Sciatic nerve (tissue), 2 donors: ENCODE measurements around the gene RAVER2. TPM values are rescaled to one million over a fixed set of nuclear protein-coding genes. Genes with fewer than 3 reads are reported as not detected.

ENCODE experiments used
- ATAC-seq: fragments of 200-7000 bp; cut with Tn5 transposase; one replicate; pipeline ENCODE4 v1.9.1; 2020; ENCODE audit warnings: mild to moderate bottlenecking, moderate library complexity
- DNase-seq: peaks from one replicate; pipeline ENCODE4 v3.0.0-alpha.2; 2020; ENCODE audit warnings: low spot score
- intact Hi-C: fragments of 100-400 bp; cut with DNase I; formaldehyde crosslinking; loops from one replicate; pipeline ENCODE4 v1.14.2; 2022
- total RNA-seq: library from RNA; stranded (reverse); fragmentation: NEBNext Ultra II Directional; extraction: Animal tissue kit (Norgen Biotek cat#: 25700); gene quantifications from one replicate; pipeline ENCODE4 v1.2.1, GENCODE V29; 2021
- donor health status: DM: no; HTN: no; CAD: no.
- donor health status: DM: no; HTN: no; CAD: no.

Gene RAVER2
- total RNA-seq, 1 donor from 2014 or later = 6.5 TPM

DNA sequence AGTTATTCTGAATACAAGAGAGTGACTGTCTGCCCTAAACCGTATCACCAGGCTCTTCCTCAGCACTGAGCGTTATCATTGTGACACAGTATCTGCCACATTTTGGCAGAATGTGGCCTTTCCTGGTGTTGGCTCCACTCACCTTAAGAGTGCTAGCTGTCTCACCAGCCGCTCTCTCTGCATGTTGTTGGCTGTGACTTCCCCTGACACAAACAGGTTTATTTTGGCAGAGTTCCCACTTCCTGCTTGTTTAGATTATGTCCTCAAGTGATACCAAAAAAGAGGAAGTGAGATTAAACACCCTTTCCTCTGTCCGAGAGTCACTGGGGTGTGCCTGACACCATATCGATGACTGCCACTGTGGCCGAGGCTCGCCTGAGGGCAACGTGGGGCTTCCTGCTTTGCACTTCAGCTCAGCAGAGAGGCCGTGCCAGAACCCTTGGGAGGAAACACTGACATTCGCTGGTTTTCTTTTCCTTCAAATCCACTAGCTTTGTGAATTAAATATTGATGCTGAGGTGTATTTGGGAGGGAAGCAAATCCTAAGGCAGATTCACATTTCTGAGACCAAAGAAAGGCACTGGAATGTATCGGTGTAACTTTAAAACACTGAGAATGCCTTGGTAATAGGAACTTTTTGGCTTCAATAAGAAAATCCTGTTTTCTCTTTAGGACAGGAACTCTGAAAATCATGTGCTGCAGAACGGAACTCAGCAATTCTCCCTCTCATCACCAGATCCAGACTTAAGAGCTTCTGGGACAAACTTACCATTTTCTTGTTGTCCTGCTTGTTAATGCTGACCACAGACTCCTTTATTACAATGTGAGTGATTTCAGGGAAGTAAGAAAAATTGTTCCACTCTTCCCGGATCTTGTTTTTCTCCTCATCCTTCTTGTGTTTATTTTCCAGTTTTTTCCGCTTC lies 119.4 kb downstream of the RAVER2 start:
- DNase-seq = no peak
- peak; percentile 77 for ATAC-seq
- intact Hi-C loops = no loop called here

DNA sequence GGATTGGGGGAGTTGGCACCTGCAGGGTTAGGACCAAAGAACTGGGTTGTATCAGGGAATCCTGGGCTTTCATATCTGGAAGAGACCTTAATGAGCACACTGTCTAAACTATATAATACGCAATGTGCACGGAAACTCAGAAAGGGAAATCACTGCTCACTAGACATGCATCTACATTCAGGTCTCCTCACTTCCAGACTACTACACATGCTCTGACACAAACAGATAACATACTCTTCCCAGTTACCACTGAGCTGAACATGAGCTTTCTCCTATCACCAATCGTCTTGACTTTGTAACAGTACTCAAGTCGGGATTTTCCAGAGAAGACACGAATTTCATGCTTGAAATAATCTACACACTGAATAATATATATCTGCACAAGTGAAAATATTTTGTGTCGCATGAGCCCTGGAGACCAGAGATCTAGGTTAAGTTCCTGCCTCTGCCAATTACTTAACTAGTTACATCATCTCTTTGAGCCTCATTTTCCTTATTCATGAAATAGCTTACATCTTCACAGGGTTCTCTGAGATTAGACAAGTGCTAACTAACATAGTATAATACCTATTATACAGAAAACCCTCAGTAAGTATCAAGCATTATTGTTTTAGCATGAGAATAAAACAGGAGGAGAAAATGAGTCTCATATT lies 120.4 kb downstream of the RAVER2 start:
- intact Hi-C loops = no loop called here
- DNase-seq (no peak), ATAC-seq (no peak)

DNA sequence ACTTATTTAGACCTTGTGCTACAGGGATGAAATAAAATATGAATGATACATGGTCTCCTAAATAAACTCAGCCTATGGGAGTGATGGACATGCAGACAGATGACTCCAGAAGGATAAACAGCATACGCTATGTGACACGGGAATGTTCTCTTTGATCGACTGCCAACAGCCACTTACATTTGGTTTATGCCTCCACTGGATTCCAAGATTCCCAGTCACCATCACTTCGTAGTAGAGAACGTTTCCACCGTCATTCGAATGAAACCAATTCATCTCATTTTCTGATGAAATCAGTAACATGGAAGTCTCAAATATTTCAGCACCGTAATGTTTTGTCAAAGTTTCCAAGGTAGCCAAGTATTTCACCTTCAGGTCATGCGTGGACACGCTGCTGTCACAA lies 121.8 kb downstream of the RAVER2 start:
- intact Hi-C loops = no loop called here
- DNase-seq (no peak), ATAC-seq (no peak)

DNA sequence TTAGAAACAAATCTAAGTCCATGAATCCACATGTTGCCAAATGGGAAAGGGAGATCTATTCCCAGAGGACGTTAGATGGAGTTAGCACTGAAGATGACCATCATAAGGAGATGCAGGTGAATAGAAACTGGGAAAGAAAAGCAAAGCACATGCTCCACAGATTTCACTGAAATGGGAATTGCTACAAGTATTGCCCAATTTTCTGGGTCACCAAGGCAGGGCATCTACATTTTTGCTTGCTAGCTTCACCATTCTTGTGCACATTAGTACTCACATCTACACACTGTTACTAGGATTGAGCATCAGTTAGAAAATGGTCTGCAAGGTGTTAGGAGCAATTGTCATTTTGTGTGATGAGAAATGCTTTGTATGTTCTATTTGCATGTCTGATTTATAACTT lies 122.4 kb downstream of the RAVER2 start:
- intact Hi-C loops = no loop called here
- DNase-seq (no peak), ATAC-seq (no peak)

DNA sequence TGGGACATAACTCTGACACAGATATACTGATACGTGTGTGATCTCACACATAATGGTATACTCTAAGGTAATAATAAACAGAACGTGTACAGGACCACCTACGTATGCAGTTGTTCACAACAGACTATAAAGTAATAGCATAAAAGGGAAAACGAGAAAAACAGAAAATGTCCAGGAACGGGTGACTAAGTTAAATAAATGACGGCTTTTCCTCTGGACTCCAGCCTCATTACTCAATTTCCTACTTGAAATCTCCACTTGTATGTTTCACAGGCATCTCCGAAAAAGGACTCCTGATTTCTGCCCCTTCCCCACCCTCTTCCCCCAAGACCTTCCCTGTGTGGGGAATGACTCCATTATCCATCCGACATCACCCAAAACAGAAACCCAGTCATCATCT lies 126.4 kb downstream of the RAVER2 start:
- no peak for DNase-seq
- no peak for ATAC-seq
- intact Hi-C loops = no loop called here

DNA sequence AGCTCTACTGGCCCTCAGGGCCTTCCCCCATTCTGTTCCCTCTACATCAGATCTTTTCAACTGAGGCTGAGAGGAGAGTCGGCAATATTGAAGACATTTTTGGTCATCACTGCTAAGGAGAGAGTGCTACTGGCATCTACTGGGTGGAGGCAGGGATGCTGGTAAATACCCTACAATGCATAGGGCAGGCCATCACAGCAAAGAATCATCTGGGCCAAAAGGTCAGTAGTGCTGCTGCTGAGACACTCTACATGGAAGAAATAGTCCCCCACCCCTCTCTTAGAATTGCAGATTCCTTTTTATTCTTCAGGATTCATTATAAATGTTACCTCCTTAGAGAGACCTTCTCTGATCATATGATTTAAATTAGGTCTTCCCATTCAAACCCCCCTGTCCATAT lies 127.2 kb downstream of the RAVER2 start:
- no peak for ATAC-seq
- intact Hi-C loops = no loop called here
- DNase-seq = no peak

DNA sequence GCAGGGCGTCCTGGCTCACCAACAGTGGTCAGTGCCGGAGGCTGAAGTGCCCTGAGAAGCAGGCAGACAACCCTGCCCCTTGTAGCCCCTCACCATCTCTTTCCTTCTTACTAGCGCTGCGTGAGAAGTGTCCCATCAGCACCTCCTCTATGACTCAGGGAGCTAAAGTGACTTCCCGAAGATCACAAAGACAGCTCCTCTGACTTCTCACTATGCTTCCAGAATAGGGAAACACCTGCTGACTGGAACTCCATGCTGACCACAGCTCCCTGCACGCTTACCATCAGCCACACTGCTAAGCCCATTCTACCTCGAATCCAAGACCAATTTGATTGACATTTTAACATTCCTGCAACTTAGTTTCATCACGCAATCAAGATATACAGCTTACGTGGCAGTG lies 128.7 kb downstream of the RAVER2 start:
- no peak for ATAC-seq
- intact Hi-C loops = no loop called here
- no peak for DNase-seq

DNA sequence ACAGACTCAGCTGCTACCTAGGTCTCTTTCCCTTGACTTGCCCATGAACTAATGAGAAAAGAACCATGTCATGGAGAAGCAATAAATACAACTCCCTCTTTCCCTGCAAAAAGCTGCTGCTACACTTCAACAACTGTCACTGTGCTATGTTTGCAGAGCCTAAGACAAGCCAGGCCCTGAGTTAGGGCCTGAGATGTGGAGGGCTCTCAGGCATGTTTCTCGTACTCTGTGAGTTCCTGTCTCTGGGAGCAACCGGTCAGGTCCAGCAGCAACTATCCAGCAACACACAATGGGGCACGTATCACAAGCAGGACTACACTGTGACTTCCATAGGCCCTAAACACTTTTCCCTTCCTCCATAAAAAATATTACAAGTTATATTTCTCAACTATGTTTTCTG lies 129.8 kb downstream of the RAVER2 start:
- no peak for ATAC-seq
- intact Hi-C loops = no loop called here

DNA sequence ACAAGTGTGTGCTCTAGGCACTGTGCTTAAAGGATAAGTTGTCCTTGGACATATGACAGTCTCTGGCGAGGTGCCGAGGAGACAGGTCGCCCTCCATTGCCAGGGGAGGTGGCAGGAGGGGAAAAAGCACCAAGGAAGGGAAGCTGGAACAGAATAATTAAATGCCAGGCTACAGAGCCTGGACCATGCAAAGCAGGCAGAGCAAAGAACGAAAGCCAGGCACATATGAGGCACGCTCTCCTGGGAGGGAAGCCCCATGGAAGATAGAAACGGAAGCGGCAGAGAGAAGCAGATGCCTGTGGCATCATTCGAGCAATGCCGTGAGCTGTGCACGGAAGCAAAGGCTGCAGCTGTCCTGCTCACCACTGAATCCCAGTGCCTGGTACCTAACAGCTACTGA lies 130.2 kb downstream of the RAVER2 start:
- ATAC-seq = no peak
- intact Hi-C loops = no loop called here

More for the DNA sequence above, 129.8 kb downstream of the RAVER2 start:
- DNase-seq = no peak

DNA sequence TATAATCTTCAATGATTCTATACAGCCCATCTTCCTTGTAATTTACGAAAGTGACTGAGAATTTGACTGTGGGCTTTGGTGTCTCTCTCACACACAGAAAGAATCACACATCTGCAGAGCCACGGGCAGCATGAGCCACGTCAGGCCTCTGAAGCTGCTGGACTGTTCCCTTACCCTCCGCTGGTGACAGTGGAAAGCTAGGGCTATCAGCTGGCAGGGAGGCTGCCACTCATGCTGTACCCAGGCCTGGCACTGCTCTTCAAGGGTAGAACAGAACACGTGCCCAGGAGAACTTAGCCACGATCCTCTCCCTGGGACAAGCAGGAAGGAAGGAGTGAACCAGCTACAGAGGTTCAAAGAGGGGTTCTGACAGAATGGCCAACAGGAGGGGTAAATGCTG lies 130.7 kb downstream of the RAVER2 start:
- intact Hi-C loops = no loop called here
- ATAC-seq = no peak

More for the DNA sequence above, 130.2 kb downstream of the RAVER2 start:
- no peak for DNase-seq

DNA sequence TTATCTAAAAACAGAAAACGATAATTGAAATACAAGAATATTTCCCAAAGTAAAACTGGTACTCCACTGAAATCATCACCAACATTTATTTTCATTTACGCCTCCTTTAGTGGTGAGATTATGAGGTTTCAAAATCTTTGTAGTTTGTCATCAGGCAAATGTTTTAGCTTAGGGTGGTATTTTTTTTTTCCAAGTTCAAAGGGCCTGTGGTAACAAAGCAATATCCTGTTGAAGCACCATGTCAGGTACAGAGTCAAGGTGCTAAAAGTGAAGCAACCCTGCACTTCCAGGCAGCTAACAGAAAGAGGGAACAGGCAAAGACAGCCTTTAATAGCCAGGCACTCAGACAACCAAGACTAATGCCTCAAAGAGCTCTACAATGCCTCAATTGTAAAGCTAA lies 132.3 kb downstream of the RAVER2 start:
- no peak for DNase-seq
- ATAC-seq = no peak
- intact Hi-C loops = no loop called here

More for the DNA sequence above, 130.7 kb downstream of the RAVER2 start:
- no peak for DNase-seq

DNA sequence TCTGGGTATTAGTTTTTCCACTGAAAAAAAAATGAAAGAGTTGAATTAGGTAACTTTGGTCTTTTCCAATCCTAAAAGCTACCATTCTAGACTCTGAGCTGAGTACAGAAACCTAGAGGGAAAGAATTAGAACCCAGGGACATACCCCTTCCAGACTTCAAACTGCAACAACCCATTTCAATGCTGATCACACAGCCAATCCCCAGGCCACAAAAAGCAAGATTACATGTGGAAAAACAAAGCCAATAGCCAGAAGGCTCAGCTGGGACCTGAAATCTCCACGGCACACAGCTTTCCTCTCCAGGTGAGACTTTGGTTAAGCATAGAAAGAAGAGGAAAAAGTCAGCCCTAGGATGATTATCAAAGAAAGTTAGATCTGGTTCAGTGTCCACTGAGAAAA lies 132.7 kb downstream of the RAVER2 start:
- intact Hi-C loops = no loop called here
- no peak for ATAC-seq

DNA sequence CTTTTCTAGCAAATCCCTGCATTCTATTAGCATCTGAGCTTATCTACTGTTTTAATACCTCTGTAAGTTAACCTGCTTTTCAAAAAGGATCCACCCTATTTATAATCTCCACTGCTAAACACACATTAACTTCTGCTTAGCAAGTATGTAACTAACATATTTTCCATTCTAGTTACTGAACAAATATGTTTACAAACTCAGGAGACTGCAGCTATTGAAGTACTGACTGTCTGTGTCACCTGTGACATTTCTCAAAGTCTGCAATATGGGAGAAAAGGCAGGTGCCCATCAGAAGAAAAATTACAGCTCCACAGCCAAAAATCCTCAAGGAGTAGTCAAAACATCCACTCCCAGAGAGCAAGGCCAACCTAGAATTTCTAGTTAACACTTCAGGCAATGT lies 133.2 kb downstream of the RAVER2 start:
- intact Hi-C loops = no loop called here
- ATAC-seq = no peak
- DNase-seq = no peak

More for the DNA sequence above, 132.7 kb downstream of the RAVER2 start:
- no peak for DNase-seq

DNA sequence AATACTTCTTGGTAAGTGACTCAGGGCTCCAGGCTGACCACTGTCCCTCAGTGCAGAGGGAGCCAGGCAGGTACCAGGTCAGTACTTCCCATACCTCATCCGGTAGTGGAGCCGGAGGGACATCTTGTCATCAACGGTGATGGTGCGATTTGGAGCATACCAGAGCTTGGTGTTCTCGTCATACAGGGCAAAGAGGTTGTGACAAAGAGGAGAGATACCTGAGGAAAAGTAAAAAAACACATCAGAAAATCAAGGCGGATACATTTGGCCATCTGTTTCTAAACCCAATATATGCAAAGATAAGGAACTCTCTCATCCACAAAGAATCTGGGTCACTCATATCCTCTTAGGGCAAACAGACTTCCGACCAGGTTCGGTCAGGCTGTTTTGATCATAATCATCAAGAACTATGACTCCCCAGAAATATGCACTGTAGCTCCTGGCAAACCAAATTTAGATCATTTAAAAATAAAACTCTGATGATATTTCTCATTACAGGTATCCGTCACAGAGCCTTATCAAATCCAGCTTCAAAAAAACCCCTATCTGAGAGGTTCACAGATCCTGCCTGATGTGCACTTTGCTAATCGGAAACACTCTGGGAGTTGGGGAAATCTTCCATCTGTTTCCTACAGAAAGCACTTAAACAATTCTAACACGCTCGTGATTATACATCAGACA lies 134.2 kb downstream of the RAVER2 start:
- intact Hi-C loops = no loop called here
- no peak for ATAC-seq
- DNase-seq = no peak

DNA sequence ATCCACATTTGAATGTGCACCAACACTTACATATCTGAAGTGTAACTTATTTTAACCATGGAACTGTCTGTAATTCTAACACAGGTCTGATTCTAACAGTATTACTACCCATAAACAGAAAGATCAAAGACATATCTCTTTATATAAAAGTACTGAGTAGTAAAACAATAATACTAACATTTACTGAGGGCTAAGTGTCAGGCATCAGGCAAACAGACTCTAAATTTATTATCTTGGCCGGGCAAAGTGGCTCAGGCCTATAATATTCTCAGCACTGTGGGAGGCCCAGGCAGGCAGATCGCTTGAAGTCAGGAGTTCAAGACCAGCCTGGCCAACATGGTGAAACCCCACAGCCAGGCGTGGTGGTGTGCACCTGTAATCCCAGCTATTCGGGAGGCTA lies 135.6 kb downstream of the RAVER2 start:
- DNase-seq (no peak), ATAC-seq (no peak)
- intact Hi-C loops = no loop called here

DNA sequence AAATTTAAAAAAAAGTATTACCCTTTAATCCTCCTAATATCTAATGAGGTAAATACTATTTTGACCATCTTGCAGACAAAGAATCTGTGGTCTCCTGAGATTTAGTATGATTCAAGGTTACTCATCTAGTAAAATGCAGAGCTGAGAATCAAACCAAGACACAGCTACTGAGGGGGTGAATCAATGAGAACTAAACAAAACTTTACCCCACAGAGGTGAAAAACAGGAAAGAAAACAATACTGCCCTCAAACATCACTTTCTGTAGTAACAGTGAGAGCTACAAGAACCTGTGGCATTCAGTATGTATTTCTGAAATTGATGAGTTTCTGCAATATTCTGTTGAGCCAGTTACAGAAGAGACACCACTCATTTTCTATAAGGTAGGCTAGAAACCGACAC lies 136.4 kb downstream of the RAVER2 start:
- no peak for ATAC-seq
- intact Hi-C loops = no loop called here

More for the DNA sequence above, 136.4 kb downstream of the RAVER2 start:
- DNase-seq = no peak
